Thyroid gland (tissue), 4 donors: ENCODE data around the gene NCDN. TPM values are rescaled to one million over a fixed set of nuclear protein-coding genes. Genes with fewer than 3 reads are reported as not detected.

Experiments used
- DNase-seq, 2 donors: peaks; one replicate each; pipeline ENCODE4 v3.0.0-alpha.2; 2019
- H3K27ac ChIP-seq, 3 donors: fragments of 200-600 bp; sonication (generic); 1 replicate in 2 of 3; 2 replicates in 1 of 3; pipeline ENCODE4 v1.5.1; 2016 to 2019; ENCODE audit warnings: mild to moderate bottlenecking in 1 of 3, moderate library complexity in 1 of 3
- H3K27me3 ChIP-seq: fragments of 200-600 bp; sonication (generic); one replicate; pipeline ENCODE4 v1.5.1; 2019
- H3K36me3 ChIP-seq, 2 donors: fragments of 200-600 bp; sonication (generic); one replicate each; pipeline ENCODE4 v1.5.1; 2016 to 2019
- H3K4me1 ChIP-seq, 2 donors: fragments of 200-600 bp; sonication (generic); one replicate each; pipeline ENCODE4 v1.5.1; 2017 to 2019
- H3K4me3 ChIP-seq, 3 donors: fragments of 200-600 bp; sonication (generic); replicated peaks in 1 of 3; 1 replicate in 2 of 3; 2 replicates in 1 of 3; pipeline ENCODE4 v1.5.1; 2016; ENCODE audit warnings: mild to moderate bottlenecking in 1 of 3
- H3K9me3 ChIP-seq: fragments of 200-600 bp; sonication (generic); one replicate; pipeline ENCODE4 v1.5.1; 2017
- POLR2A ChIP-seq, 2 donors: fragments of 450-650 bp; IDR thresholded peaks; one replicate each; pipeline ENCODE4 v1.6.1; 2017; ENCODE audit warnings: antibody characterized with exemption in 2 of 2, mild to moderate bottlenecking in 2 of 2, moderate library complexity in 1 of 2
- WGBS, 2 donors: methylation state at CpG; one replicate each; pipeline ENCODE4 v1.1.5; 2017; 5-methylcytosine and 5-hydroxymethylcytosine counted together
- intact Hi-C: fragments of 100-400 bp; cut with DNase I; formaldehyde crosslinking; loops from one replicate; pipeline ENCODE4 v1.15.1; 2023
- total RNA-seq, 4 donors: library from RNA; depleted of rRNA; stranded (reverse); fragments of >200 nt; gene quantifications; one replicate each; pipeline ENCODE4 v1.2.3, GENCODE V29; 2016
- TF ChIP-seq, protein P1 (sequence below), 6 experiments: fragments of 200-600 bp in 3 of 6; fragments of 450-650 bp in 3 of 6; sonication (generic) in 3 of 6; IDR thresholded peaks; one replicate each; pipeline ENCODE4 v1.5.1; 2016 to 2019; ENCODE audit warnings: antibody characterized with exemption in 6 of 6, mild to moderate bottlenecking in 2 of 6, inconsistent platforms in 1 of 6, moderate library complexity in 1 of 6

NCDN gene
- total RNA-seq, 4 donors from 2014 or later, result 16.1 to 32.0 (median 26.9) TPM

DNA sequence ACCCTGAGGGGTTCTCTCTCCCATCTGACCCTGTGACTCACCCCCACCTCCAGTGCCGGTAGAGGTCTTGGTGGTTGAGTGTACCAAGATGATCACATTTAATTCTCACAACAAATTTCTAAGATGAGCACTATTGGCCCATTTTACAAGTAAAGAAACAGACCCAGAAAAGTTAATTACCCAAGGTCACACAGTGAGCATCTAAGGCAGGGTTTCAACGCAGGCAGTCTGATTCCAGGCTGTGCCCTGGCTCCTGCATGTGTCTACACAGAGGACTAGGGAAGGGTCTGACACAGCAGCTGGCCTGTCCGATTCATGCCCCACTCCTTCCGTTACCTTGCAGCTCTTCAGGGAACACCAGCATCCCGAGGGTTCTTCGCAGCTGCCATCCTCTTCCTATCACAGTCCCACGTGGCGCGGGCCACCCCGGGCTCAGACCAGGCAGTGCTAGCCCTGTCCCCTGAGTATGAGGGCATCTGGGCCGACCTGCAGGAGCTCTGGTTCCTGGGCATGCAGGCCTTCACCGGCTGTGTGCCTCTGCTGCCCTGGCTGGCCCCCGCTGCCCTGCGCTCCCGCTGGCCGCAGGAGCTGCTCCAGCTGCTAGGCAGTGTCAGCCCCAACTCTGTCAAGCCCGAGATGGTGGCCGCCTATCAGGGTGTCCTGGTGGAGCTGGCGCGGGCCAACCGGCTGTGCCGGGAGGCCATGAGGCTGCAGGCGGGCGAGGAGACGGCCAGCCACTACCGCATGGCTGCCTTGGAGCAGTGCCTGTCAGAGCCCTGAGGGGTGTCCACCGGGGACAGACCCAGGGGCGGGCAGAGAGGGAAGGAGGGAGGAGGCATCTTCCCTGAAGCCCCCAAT, 7.5 kb downstream of the NCDN start:
- Histone ChIP-seq H3K36me3 (peaks cover 0 to 3% of the 10 kb centered on the region in 2 donors), H3K4me3 (no peak overlapping the region), H3K9me3 (no peaks in the 10 kb centered on the region), H3K27ac (no peak overlapping the region), H3K27me3 (no peaks in the 10 kb centered on the region), H3K4me1 (peaks cover 0 to 10% of the 10 kb centered on the region in 2 donors)
- 86 to 90% methylated on average over 15 to 19 of the region's 28 CpGs for WGBS, 2 donors
- no peak for DNase-seq
- no peak for TF ChIP-seq POLR2A (IDR thresholded peaks at IDR 0.05)
- TF ChIP-seq, protein P1, sequence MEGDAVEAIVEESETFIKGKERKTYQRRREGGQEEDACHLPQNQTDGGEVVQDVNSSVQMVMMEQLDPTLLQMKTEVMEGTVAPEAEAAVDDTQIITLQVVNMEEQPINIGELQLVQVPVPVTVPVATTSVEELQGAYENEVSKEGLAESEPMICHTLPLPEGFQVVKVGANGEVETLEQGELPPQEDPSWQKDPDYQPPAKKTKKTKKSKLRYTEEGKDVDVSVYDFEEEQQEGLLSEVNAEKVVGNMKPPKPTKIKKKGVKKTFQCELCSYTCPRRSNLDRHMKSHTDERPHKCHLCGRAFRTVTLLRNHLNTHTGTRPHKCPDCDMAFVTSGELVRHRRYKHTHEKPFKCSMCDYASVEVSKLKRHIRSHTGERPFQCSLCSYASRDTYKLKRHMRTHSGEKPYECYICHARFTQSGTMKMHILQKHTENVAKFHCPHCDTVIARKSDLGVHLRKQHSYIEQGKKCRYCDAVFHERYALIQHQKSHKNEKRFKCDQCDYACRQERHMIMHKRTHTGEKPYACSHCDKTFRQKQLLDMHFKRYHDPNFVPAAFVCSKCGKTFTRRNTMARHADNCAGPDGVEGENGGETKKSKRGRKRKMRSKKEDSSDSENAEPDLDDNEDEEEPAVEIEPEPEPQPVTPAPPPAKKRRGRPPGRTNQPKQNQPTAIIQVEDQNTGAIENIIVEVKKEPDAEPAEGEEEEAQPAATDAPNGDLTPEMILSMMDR (IDR thresholded peaks at IDR 0.05), result peak in 1 of 6 experiments; percentile 7
- intact Hi-C loops, result loop anchor here (2.0 to 10.0 kb wide), 4 partner anchors 60 to 207 kb away; no protein-coding TSS in a partner anchor

DNA sequence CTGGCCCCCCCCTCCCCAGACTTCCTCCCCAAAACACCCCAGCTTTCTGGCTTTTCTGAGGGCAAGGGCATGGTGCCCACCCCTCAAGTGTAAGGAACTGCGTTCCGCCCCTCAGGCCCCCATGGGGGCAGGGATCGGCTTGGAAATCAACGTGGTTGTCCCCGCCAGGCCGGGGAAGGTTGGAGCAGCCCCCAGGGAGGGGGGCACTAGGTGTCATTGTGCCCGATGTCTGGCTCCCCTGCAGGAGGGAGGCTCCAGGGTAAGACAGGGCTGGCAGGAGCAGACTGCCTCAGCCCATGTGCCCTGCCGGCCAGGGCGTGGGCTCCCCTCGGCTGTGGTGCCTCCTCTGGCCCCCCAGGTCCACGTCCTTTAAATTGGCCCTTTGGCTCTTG, 8.1 kb downstream of the NCDN start:
- DNase-seq, result no peak

DNA sequence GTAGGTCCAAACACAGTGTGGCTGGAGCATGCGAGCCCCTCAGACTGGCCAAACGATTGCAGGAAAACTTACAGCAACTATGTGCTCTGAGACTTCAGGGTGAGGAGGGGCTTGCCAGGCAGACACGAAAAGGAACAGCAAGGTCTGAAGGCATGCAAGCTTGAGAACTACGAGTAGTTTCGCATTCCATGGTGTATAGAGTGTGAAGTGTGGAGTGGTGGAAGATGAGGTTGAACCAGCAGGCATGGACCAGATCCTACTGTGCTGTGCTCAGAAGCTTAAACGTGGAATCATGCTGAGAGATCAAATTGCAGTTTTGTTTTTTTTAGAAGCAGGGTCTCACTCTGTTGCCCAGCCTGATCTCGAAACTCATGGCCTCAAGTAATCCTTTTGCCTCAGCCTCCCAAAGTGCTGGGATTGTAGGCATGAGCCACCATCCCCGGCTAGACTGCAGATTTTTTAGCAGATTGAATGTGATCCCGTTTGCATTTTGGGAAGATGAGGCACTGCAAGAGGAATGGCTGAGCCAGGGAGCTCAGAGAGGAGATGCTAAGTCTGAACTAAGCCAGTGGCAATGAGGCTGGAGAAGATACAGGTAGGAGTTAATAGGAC, 10.5 kb downstream of the NCDN start:
- DNase-seq, result peak; percentile 50 to 54
- WGBS, 2 donors, result 38 to 40% methylated on average over 9 of the region's 9 CpGs
- Histone ChIP-seq H3K9me3 (no peaks in the 10 kb centered on the region), H3K4me3 (no peak overlapping the region), H3K27me3 (peaks cover under 1% of the 10 kb centered on the region), H3K27ac (no peak overlapping the region), H3K36me3 (peaks cover 0 to under 1% of the 10 kb centered on the region in 2 donors), H3K4me1 (peaks cover 3 to 11% of the 10 kb centered on the region in 2 donors)
- intact Hi-C loops, result loop anchor here (5.0 to 10.0 kb wide), 2 partner anchors 63 to 159 kb away; no protein-coding TSS in a partner anchor
- TF ChIP-seq, protein P1 (IDR thresholded peaks at IDR 0.05), result no peak
- TF ChIP-seq POLR2A (IDR thresholded peaks at IDR 0.05), result no peak

More for the DNA sequence above, 8.1 kb downstream of the NCDN start:
- intact Hi-C loops, result loop anchor here (2.0 to 10.0 kb wide), 3 partner anchors 61 to 162 kb away; no protein-coding TSS in a partner anchor
- peaks cover 0 to 3% of the 10 kb centered on the region in 2 donors for H3K36me3 ChIP-seq
- peaks cover 0 to 10% of the 10 kb centered on the region in 2 donors for H3K4me1 ChIP-seq
- 96% methylated on average over 7 of the region's 11 CpGs; no CpG with 5 or more reads in 1 of the 2 donors for WGBS, 2 donors
- no peak overlapping the region for H3K27ac ChIP-seq
- no peak for TF ChIP-seq POLR2A (IDR thresholded peaks at IDR 0.05)
- TF ChIP-seq, protein P1 (IDR thresholded peaks at IDR 0.05), result no peak
- no peaks in the 10 kb centered on the region for H3K9me3 ChIP-seq
- H3K27me3 ChIP-seq, result no peaks in the 10 kb centered on the region
- no peak overlapping the region for H3K4me3 ChIP-seq

DNA sequence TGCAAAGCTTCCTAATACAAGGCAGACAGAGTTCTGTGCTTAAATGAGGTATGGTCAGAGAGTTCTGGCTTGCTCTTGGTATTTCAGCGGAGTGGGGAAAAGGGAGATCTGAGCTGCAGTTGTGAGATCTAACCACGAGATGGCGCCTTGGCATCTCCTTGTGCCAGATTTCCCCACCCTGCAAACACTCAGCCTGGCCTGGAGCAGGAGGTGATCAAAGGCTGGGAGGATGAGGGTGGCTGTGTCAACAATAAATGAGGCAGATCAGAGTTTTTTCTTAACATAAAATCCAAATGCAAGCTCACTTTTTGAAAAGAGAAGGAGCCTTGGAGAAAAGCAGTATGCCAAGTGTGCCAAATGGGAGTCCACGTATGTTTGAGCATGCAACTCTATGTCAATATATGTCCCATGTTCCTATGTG, 11.4 kb downstream of the NCDN start:
- Histone ChIP-seq H3K4me1 (peaks cover 4 to 20% of the 10 kb centered on the region in 2 donors), H3K4me3 (no peak overlapping the region), H3K9me3 (no peaks in the 10 kb centered on the region), H3K27me3 (peaks cover 6% of the 10 kb centered on the region), H3K36me3 (no peaks in the 10 kb centered on the region), H3K27ac (no peak overlapping the region)
- intact Hi-C loops, result loop anchor here (5.0 to 10.0 kb wide), 2 partner anchors 64 to 158 kb away; no protein-coding TSS in a partner anchor
- WGBS, 2 donors, result 21 to 26% methylated on average over 4 of the region's 4 CpGs
- DNase-seq, result peak; percentile 71 to 72
- no peak for TF ChIP-seq POLR2A (IDR thresholded peaks at IDR 0.05)
- TF ChIP-seq, protein P1 (IDR thresholded peaks at IDR 0.05), result peak; percentile 70 to 92 (median 83)
